ENCODE results near the gene EVI5L.
"Not testable (repeated sequence)": the region's sequence is repeated elsewhere in the genome, so short reads cannot be mapped to it uniquely, and the experiment has no call there.

EVI5L gene

DNA sequence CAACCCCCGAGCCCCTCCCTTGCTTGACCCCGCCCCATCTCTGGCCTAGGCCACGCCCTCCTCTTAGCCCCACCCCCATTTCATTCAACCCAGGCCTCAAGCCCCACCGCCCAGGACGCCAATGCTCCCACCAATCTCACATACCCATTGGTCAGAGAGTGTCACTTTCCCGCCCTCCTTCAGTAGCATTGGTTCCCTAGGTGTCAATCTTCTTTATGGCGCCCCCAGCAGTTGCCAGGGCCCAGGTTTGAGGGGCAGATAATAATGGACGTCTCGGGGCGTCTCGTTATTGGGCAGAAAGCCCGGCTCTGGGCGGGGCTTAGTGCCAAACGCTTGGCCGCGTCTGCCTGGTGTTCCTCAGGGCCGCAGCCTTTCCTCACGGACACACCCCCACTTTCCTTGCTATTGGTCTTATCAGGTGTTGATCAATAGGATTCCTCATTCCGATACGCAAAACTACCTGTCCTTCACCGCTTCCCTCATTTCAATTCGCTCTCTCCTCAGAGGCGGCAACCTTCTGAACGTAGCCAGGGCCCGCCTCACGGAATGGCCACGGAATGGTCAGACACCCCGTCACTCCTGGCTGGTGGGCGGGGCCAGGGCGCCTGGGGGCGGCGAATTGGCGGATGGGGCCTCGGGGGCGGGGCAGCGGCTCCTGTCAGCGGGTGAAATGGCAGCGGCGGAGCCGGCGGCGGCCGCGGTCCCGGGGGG, at the start of gene EVI5L:
Gene EVI5L (plus strand): TSS at position 658 of the 711 bp plus-strand sequence. CDS start 16,325 bp downstream, outside the sequence.
- DNase-seq (ENCODE audit: low spot score) = peak; percentile 99

GRCh38 chr19:7781157-7781556, 48.9 kb upstream of the EVI5L start:
- DNase-seq (ENCODE audit: low spot score) = no peak

GRCh38 chr19:7783991-7784423, 46.0 kb upstream of the EVI5L start:
- DNase-seq (ENCODE audit: low spot score) = peak; percentile 43

DNA sequence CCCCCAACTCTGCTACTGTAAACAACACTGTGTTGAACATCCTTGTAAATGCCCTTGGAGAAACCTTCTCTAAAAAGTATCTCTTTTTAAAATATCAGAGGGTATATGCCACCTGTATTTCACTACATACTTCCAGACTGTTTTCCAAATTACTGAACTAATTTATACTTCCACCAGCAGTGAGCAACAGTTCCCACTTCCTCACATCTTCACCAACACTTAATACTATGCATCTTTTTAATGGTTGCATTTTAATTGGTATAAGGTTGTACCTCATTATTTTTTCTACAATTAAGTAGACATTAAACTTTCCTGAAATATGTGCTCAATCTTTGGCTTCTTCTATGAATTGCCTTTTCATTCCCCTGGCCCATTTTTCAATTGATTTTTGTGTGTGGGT, 45.2 kb upstream of the EVI5L start:
- DNase-seq (ENCODE audit: low spot score) = no peak

GRCh38 chr19:7787141-7787540, 42.9 kb upstream of the EVI5L start:
- DNase-seq (ENCODE audit: low spot score) = no peak

GRCh38 chr19:7787602-7788177, 42.3 kb upstream of the EVI5L start:
- DNase-seq (ENCODE audit: low spot score) = no peak

- DNase-seq (ENCODE audit: low spot score) = no peak
These were observed 41.7 kb upstream of the EVI5L start for GRCh38 chr19:7788178-7788932.

DNA sequence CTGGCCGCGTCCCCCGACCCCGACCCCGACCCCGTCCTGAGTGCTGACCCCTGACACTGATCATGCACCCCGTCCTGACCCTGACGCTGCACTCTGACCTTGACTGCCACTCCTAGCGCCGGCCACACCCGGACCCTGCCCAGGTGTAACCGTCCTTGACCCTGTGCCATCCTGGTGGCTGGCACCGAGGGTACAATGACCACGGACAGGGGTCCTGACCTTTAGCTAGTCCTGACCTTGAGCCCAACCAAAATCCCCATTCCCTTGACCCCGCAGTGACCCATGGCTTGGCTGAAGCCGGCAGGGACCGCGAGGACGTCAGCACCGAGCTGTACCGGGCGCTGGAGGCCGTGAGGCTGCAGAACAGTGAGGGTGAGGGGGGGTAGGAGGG, 41.1 kb upstream of the EVI5L start:
- DNase-seq (ENCODE audit: low spot score) = no peak

DNA sequence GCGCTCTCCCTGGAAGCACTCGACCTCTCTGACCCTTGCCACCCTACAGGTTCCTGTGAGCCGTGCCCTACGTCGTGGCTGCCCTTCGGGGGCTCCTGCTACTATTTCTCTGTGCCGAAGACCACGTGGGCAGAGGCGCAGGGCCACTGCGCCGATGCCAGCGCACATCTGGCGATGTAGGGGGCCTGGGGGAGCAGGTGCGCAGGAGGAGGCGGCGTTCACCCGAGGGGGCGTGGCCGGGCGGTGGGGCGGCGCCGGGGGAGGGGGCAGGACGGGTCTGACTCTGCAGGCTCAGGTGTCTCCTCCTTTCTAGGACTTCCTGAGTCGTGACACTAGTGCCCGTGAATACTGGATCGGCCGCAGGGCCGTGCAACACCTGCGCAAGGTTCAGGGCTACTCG, 40.6 kb upstream of the EVI5L start:
- DNase-seq (ENCODE audit: low spot score) = no peak

DNA sequence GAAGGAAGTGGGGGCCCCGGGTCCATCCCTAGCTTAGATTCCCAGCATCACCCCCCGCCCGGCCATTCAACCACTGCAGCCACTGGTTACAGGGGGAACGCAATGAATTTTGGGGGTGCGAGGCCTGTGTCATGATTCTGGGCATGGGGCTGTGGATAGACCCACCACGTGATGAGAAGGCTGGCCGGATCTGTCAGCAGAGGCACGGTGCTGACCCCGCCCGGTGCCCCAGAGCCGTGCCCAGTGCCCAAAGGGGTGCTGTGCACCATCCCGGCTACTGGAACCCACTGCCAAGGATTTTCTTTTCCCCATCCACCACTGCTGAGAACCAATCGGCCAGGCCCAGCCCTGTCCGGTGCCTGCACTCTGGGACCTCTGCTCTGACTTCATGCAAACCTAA, 39.6 kb upstream of the EVI5L start:
- no peak for DNase-seq (ENCODE audit: low spot score)

- DNase-seq (ENCODE audit: low spot score) = no peak
These were observed 37.7 kb upstream of the EVI5L start for GRCh38 chr19:7792281-7792680.

GRCh38 chr19:7792701-7793100, 37.3 kb upstream of the EVI5L start:
- DNase-seq (ENCODE audit: low spot score) = not testable (repeated sequence)

DNA sequence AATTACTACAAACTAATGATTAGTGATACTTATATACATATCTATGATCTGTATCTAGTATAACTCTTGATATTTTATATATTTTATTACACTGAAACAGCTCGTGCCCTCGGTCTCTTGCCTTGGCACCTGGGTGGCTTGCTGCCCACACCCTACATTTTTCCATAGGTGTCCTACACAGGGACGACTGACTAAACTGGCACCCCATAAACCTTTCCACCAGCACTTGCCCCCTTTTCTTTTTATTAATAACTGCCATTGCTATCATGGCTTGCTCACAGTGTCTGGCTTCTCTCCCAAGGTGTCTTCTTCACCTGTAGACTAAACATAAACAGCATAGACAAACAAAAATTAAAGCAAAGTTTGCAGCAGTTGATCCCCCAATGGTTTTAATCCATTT, 36.5 kb upstream of the EVI5L start:
- no peak for DNase-seq (ENCODE audit: low spot score)

DNA sequence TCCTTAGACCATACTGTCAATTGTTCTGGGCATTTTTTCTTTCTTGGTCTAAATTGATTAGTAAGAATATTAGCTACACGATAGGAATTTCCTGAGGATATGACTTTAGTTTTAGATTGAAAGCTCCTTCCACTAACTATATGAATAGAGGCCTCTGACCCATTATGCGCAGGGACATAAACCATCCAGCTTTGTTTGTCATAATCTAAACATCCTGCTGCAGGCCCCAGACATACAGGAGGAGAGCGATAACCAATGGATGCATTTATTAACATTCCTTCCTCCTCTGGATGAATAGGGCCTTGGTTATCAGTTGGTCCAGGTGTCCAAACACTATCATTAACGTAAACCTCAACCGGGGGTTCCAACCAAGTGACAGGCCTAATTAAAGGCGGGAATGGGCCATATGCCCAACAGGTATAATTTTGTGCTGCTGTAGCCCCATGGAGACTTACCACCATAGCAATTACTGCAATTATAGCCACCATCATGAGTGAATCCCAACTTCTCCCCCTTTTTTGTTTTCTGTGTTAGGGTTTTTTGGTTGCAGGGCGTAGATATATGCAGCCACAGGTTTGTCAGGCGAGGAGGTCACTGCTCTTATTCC, 34.4 kb upstream of the EVI5L start:
- DNase-seq (ENCODE audit: low spot score) = no peak

DNA sequence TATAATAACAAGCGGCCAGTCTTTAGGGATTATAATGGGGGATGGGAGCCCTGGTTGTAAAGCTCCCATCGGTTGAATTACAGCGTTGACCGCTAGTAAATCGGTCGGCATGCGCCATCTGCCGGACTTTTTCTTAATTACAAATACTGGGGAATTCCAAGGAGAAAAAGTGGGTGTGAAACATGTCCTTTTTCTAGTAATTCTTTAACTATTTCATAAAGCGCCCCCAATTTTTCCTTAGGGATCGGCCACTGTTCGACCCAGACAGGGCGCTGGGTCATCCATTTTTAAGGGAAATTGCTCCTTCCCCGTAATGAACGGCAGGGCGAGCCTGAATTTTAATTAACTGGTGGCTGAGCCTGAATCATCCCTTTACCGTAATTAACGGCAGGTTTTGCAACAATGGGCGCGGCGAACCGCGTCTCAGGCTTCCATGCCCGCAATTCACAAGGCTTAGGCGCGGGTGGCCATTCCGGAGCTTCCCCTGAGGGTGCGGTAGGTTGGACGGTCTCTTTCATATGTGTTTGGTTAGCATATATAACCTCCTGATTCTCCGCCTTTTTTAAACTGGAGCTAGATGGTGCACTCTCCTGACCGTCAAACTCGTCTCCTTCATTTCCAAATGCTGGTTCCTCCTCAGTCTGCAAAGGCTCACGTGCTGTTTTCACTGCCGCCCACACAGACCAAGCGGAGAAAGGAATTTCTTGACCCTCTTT, 30.2 kb upstream of the EVI5L start:
- DNase-seq (ENCODE audit: low spot score) = peak; percentile 66

DNA sequence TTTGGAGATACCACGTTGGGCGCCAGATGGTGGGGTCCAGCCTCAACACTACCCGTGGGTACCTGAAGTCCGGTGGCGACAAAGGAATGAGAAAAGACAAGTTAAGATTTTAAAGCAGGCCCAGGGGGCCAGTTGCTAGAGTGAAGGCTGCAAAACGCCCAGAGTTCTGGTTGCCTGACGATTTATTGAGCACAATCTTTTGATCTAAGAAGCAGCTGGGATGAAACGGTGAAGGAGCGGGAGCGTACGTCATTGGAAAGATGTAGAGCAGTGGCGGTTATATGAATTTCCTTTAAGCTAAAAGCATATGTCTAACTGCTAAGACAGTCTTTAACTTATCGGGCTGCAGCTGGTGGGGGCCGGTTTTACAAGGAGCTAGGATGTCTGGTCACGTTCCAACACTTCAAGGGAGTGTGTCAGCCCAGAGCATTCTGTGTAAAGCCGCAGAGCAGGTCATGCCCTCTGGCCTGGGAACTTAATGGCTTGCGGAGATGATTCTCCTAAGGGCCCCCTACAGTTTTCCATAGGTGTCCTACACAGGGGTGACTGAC, 28.9 kb upstream of the EVI5L start:
- no peak for DNase-seq (ENCODE audit: low spot score)

- DNase-seq (ENCODE audit: low spot score) = no peak
These were observed 23.8 kb upstream of the EVI5L start for GRCh38 chr19:7806234-7806633.

DNA sequence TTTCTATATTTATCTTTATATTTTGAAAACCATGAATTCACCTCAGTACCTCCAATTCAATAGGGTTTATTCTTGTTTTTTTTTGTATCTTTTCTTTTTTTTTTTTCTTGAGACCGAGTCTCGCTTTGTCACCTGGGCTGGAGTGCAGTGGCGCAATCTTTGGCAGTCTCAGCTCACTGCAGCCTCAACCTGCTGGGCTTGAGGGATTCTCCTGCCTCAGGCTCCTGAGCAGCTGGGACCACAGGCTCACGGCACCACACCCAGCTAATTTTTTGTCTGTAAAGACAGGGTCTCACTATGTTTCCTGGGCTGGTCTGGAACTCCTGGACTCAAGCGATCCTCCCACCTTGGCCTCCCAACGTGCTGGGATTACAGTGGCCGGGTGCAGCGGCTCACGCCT, 23.1 kb upstream of the EVI5L start:
- DNase-seq (ENCODE audit: low spot score) = no peak

GRCh38 chr19:7808108-7808507, 21.9 kb upstream of the EVI5L start:
- no peak for DNase-seq (ENCODE audit: low spot score)

- no peak for DNase-seq (ENCODE audit: low spot score)
These were observed 18.0 kb upstream of the EVI5L start for GRCh38 chr19:7811989-7812388.

DNA sequence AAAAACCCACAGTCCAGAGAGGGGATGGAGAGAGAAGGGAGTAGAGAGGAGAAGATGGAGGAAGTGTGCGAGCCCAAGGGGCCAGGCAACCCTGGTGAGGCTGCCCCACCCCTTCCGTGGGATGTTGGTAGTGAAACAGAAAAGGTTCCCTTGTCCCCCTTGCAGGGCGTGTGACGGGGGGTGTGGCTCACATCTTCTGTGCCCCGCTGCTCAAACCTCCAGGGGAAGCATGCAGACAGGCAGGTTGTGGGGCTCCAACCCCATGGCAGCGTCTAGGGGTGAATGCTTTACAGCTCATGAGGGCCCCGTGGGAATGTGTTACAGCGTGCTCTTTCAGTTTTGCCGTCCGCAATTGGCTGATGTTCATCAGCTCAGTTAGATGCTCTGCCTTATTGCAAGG, 14.7 kb upstream of the EVI5L start:
- DNase-seq (ENCODE audit: low spot score) = no peak

DNA sequence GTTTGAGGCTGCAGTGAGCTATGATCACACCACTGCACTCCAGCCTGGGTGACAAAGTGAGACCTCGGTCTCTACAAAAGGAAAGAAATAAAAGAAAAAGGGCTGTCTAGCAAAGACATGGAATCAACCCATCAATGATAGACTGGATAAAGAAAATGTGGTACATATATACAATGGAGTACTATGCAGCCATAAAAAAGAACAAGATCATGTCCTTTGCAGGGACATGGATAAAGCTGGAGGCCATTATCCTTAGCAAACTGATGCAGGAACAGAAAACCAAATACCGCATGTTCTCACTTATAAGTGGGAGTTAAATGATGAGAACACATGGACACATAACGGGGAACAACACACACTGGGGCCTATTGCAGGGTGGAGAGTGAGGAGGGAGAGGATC, 14.0 kb upstream of the EVI5L start:
- DNase-seq (ENCODE audit: low spot score) = not testable (repeated sequence)

All from LoVo (cell line).